ENCODE results near the gene YIPF5.

DNA sequence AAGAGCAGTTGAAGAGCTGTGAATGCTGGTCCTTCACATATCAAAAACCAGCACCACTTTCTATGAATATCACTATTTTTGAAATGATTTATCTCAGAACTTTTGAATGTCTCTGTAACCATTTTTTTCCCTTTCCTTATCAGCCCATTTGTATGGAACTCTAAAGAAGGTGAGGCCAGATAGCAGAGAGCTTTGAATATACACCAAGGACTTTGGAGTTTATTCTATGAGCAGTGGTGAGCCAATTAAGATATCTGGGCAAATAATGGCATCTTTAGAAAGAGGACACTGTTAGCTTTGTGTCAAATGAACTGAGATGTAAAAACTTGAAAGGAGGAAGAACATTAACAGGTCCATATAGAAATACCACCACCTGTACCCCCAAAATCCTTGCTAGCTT lies 22.2 kb upstream of the YIPF5 start:
- TF ChIP-seq EZH2 (IDR thresholded peaks at IDR 0.05; ENCODE audit: insufficient read depth, poor library complexity, severe bottlenecking) (no peak), EZH2phosphoT487 (IDR thresholded peaks at IDR 0.05; ENCODE audit: insufficient read depth, low read depth) (no peak)

All from GM23248 (cell line).